MCF 10A (cell line): Measurements from ENCODE around the gene AGER. TPM values are rescaled to one million over a fixed set of nuclear protein-coding genes. Genes with fewer than 3 reads are reported as not detected.
A peak's percentile ranks its signal among the peaks of the same experiment; 100 is the strongest.

Source experiments
- BruUV-seq: library from RNA; stranded (reverse); fragments of 400-500 nt; replicated peaks from 2 replicates; lab custom pipeline; 2021; lab: Mats Ljungman, UMichigan
- CTCF ChIA-PET: fragments of 300-600 bp; sonication (Branson Sonifier 250); formaldehyde crosslinking; extraction: SDS; loops from one replicate; lab custom pipeline; 2021; ENCODE audit warnings: antibody characterized with exemption, inconsistent platforms; lab: Yijun Ruan, JAX
- POLR2A ChIA-PET: fragments of 300-600, 350-650 bp; sonication (Branson Sonifier 250); formaldehyde crosslinking; extraction: SDS; loops from one replicate; lab custom pipeline; 2020; ENCODE audit warnings: antibody characterized with exemption, inconsistent platforms; lab: Yijun Ruan, JAX
- DNase-seq: peaks from one replicate; pipeline ENCODE4 v3.0.0-alpha.2; 2018; ENCODE audit not compliant: unreplicated experiment
- H3K27ac Mint-ChIP-seq: one replicate; pipeline ENCODE4 v1.8.0; 2022; ENCODE audit warnings: mild to moderate bottlenecking, low read depth, mixed read lengths; ENCODE audit not compliant: unreplicated experiment
- H3K27me3 Mint-ChIP-seq: one replicate; pipeline ENCODE4 v1.8.0; 2022; ENCODE audit warnings: mixed read lengths; ENCODE audit not compliant: insufficient read depth, unreplicated experiment
- H3K36me3 Mint-ChIP-seq: one replicate; pipeline ENCODE4 v1.8.0; 2022; ENCODE audit warnings: mild to moderate bottlenecking, moderate library complexity, mixed read lengths; ENCODE audit not compliant: insufficient read depth, unreplicated experiment
- H3K4me1 Mint-ChIP-seq: one replicate; pipeline ENCODE4 v1.8.0; 2022; ENCODE audit warnings: mixed read lengths; ENCODE audit not compliant: insufficient read depth, unreplicated experiment
- H3K4me3 Mint-ChIP-seq: one replicate; pipeline ENCODE4 v1.8.0; 2022; ENCODE audit warnings: mild to moderate bottlenecking, moderate library complexity, mixed read lengths; ENCODE audit not compliant: unreplicated experiment
- H3K9me3 Mint-ChIP-seq: one replicate; pipeline ENCODE4 v1.8.0; 2022; ENCODE audit warnings: mixed read lengths; ENCODE audit not compliant: unreplicated experiment
- CTCF ChIP-seq: fragments of 200-600 bp; IDR thresholded peaks from one replicate; pipeline ENCODE4 v1.8.0; 2022; ENCODE audit warnings: antibody characterized with exemption, mild to moderate bottlenecking; ENCODE audit not compliant: unreplicated experiment
- intact Hi-C: fragments of 100-400 bp; cut with micrococcal nuclease; formaldehyde crosslinking; loops from 2 replicates; pipeline ENCODE4 v1.14.1; 2022
- total RNA-seq: library from RNA; stranded (reverse); gene quantifications from 2 replicates; pipeline ENCODE4 v1.2.3, GENCODE V29; 2022

AGER gene
- total RNA-seq, 1 experiment from 2014 or later = 8.0 TPM

DNA sequence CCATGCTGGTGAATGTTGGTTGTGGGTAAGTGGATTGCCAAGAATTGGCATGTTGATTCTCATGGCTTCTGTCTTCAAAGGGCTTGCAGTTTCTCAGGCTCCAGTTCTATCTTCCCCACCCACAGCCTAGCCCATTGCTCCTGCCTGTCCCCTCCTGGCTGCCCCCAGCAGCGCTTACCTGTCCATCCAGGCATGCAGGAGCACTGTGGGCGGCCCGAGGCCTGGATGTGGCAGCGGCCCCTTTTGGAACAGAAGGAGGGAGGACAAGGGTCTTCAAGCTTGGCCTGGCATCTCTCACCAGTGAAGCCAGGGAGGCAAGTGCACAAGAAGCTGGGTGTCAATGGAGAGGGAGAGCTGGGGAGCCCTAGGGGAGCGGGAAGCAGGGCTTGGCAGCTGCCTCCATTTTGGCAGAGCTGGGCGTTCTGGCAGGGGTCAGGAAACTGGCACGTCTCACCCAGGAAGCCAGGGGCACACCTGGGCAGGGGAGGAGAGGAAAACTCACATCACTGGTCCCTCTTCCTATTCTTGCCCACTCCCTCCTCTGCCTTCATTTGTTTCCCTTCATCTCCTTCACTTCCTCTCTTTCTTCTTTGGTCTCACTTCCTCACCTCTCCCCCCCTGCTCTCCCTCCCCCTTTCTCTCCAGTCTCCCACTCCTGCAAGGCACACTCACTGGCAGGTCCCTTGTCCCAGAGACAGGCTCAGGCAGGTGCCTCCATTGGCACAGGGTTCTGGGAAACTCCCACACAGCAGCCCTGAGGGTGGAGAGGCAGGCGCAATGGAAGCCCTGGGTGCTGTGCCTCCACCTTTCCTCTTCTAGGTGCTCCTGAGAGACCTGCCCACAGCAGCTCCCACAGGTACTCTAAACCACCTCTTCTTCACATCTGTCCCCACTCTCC is 38.5 kb upstream of the AGER start:
- H3K27ac Mint-ChIP-seq = no peak overlapping the region
- ChIA-PET CTCF (interaction anchor here (0.7 kb wide), 1 partner anchor 23 kb away, joined by 4 read pairs; no protein-coding TSS in a partner anchor), POLR2A (interaction anchor here (0.6 kb wide), 1 partner anchor 202 kb away, joined by 3 read pairs; no protein-coding TSS in a partner anchor)
- DNase-seq = peak; percentile 26
- BruUV-seq = no TSS peak
- H3K4me3 Mint-ChIP-seq = no peak overlapping the region
- intact Hi-C loops = no loop called here
- H3K4me1 Mint-ChIP-seq = peaks cover 5% of the 10 kb centered on the region
- H3K36me3 Mint-ChIP-seq = no peaks in the 10 kb centered on the region
- peaks cover 48% of the 10 kb centered on the region for H3K27me3 Mint-ChIP-seq
- TF ChIP-seq CTCF = no peak
- H3K9me3 Mint-ChIP-seq = no peaks in the 10 kb centered on the region

GRCh38 chr6:32220021-32220420 is 36.0 kb upstream of the AGER start:
- peaks cover 5% of the 10 kb centered on the region for H3K4me1 Mint-ChIP-seq
- no TSS peak for BruUV-seq
- H3K9me3 Mint-ChIP-seq = no peaks in the 10 kb centered on the region
- no peak overlapping the region for H3K4me3 Mint-ChIP-seq
- intact Hi-C loops = no loop called here
- POLR2A ChIA-PET = no interaction called here
- no peak overlapping the region for H3K27ac Mint-ChIP-seq
- CTCF ChIA-PET = no interaction called here
- H3K36me3 Mint-ChIP-seq = no peaks in the 10 kb centered on the region
- no peak for DNase-seq
- peaks cover 71% of the 10 kb centered on the region for H3K27me3 Mint-ChIP-seq
- no peak for TF ChIP-seq CTCF

DNA sequence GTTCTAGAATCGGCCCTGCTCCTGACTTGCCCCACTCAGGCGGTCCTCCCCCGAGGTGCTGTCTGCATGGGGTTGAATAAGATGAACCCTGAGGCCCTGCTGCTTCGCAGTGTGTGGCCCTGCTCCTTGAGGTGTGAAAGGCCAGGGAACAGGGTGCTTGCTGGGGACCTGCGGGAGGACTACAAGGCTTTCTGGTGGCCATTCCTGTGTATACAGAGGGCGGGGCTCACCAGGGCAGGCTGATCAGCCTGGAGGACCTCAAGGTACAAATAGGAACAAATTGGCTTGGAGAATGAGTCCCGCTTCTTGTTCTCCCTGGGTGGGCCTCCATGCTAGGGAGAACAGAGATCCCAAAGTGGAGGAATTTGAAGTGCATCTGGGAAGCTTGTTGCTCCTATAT is 34.1 kb upstream of the AGER start:
- intact Hi-C loops = no loop called here
- no peak for TF ChIP-seq CTCF
- Mint-ChIP-seq H3K36me3 (no peaks in the 10 kb centered on the region), H3K27ac (no peak overlapping the region), H3K27me3 (peaks cover 71% of the 10 kb centered on the region), H3K9me3 (no peaks in the 10 kb centered on the region), H3K4me1 (no peaks in the 10 kb centered on the region), H3K4me3 (no peak overlapping the region)
- no peak for DNase-seq
- ChIA-PET CTCF (no interaction called here), POLR2A (interaction anchor here (0.6 kb wide), 1 partner anchor 127 kb away, joined by 3 read pairs; no protein-coding TSS in a partner anchor)
- BruUV-seq = no TSS peak

DNA sequence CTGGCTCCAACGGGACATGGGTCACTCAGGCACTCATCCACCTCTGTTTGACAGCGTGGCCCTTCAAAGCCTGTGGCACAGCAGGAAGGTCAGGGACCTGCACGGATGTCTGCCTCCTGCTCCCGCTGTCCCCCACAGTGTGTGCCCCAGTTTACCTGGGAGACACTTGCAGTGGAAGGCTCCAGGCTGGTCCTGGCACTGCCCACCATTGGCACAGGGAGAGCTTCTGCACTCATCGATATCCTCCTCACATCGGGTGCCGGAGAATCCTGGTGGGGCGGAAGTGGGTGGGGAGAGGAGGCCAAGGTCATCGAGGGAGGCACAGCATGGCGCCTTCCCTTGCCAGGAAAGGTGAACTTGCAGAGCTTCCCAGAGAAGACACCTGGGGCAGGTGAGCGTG is 32.9 kb upstream of the AGER start:
- Mint-ChIP-seq H3K27ac (no peak overlapping the region), H3K27me3 (peaks cover 61% of the 10 kb centered on the region), H3K36me3 (no peaks in the 10 kb centered on the region), H3K4me1 (peaks cover 6% of the 10 kb centered on the region), H3K9me3 (no peaks in the 10 kb centered on the region), H3K4me3 (no peak overlapping the region)
- BruUV-seq = no TSS peak
- no peak for DNase-seq
- no peak for TF ChIP-seq CTCF
- POLR2A ChIA-PET = interaction anchor here (0.6 kb wide), 1 partner anchor 678 kb away, joined by 3 read pairs; no protein-coding TSS in a partner anchor
- CTCF ChIA-PET = no interaction called here
- intact Hi-C loops = no loop called here
